GM18868 (cell line): Measurements from ENCODE around the gene HOXB5.

Source experiments
- ATAC-seq: cut with Tn5 transposase; IDR thresholded peaks from one replicate; pipeline ENCODE4 v1.9.1; 2021; ENCODE audit warnings: mild to moderate bottlenecking, moderate library complexity; ENCODE audit not compliant: unreplicated experiment

The HOXB5 gene

DNA sequence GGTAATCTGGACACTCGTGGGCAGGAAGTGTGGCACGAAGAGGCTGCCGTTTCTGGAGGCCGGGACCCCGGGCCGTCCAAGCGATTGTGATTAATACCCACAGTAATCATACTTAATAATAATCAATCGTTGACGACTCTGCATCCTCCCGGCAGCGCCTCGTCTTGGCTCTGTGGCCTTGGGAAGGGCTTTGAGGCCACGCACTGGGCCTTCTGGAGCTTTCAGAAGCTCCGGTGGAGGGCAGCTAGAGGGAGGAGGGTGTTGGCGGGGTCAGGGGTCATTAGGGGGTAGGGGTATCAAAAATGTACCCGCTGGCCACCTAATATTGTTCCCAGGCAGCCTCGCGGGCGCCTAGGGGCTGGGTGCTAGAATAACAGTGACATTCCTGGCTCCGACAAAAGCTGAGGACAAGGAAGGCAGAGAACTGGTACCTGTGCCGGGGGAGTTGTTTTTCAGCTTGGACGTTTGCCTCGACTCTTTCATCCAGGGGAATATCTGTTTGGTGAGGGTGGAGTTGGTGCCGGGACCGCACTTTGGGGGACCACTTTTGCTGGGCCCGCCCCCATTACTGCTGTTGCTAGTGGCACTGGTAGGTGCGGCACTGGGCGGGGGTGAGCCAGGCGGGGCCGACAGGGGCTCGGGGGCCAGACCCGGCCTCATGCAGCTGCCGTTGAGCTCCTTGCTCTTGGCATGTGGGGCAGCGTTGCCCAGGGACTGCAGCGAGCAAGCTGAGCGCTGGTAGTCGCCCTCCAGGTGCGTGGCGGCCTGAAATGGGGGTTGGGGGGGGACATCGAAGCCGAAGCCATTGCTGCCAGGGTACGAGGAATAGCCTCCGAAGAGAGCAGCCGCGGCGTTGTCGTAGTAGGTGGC, 41.7 kb downstream of the HOXB5 start:
- ATAC-seq, result no peak

DNA sequence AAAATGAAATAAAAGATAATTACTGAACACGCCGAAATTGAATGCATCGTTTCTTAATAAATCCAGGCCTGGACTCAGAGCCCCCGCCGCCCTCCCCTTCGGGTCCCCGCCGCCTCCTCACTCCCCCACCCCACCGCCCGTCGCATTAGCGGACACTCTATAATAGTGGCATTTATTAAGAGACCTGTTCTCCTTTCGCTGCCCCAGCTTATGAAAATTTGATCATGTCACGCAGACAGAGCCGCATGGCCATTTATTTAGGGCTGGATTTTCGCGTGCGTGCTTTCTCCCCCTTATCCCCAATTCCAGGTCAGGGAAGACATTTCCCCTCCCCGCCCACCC, 42.4 kb downstream of the HOXB5 start:
- ATAC-seq, result no peak

DNA sequence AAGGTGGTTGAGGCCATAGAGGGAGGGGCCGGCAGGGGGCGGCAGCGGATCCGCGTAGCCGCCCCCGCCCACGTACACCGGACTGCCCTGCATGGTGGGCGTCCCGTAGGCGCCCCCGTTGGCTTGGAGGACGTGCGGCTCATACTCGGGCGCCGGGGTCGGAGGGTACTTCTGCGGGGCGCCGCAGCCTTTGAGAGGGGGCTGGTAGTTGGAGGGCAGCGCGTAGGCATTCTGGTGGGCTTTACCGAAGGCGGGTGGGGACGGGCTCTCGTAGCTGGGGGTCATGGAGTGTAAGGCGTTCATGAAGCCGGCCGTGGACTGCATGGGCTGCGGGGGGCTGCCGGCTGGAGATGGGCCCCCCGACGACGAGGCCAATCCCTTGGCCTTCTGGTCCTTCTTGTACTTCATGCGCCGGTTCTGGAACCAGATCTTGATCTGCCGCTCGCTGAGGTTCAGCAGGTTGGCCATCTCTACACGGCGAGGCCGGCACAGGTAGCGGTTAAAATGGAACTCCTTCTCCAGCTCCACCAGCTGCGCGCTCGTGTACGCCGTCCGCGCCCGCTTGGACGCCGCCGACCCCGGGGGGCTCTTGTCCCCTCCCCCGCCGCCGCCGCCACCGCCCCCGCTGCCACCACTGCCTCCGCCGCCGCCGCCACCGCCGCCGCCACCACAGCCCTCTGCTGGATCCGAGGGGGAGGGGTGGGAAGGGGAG, 42.9 kb downstream of the HOXB5 start:
- ATAC-seq, result no peak

DNA sequence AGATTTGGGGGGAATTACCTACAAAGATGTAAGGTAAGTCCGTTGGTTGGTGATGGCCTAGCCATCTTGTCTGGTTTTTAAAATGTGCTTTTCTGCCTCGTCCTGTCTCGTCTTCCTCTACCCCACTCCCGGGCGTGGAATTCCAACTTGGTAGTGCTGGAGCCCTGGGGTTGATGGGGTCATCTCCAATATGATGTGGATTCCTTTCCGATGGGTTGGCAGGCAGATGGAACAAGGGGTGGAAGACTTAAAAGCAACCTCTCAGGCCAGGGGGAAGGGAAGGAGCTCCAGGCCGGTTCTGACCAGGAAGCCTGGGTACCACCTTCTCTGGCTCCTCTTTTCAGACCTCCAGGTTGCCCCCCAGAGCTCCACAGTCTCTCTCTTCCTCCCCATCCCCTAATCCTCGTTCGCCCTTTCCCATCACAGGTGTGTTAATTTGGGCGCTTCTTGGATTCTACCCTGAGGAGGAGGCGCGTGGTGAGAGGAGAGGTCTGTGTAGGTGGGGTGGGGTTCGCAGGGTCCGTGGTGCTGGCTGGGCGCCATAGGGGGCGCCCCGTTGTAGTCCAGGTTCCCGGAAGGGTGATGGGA, 43.6 kb downstream of the HOXB5 start:
- no peak for ATAC-seq

DNA sequence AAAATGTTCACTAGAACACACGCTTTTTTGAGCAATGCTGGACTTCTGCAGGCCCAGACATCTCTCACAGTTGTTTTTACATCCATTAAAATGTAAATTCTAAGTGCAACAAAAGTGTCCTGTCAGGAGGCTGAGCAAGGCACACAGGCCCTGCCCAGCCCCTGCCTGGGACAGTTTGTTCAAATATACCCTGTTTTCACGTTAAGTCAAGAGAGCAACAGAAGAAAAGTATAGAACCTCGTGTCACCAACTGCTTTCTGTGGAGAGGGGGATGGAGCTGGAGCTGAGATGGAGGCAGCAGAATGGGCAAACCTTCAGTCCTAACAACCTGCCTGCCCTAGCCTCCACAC, 44.3 kb downstream of the HOXB5 start:
- ATAC-seq, result no peak

DNA sequence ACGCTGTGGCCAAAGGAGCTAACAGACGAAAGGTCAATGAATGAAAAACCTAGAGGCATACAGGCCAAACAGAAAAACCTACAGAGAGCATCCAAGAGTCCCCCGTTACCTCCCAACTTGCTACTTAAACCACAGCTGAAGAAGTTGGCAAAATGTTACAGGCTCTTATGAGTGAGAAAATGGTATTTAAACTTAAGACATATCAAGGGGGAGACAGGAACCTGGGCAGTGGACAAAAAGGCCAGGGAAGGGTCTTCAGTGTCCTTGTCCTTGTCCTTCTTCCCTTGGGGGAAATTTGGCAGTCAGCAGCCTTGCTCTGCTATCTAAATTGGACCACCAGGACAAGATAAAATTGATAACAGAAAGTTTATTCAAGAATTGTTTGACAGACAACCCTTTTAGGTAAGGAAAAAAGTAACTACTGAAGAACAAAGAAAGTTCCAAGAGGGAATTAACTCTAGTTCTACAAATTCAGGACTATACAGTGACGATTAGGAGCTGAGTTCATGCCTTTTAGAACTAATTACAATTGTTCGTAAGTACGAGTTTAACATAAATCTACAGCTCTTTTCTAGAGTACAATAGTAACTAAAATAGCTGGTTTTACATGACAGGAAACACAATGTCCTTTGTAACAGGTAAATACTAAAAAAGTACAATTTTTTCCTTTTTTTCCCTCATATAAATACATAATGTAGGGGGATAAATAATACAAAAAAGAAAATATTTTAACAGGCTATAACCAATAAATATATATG, 44.9 kb downstream of the HOXB5 start:
- ATAC-seq, result no peak

GRCh38 chr17:48547808-48548522, 45.6 kb downstream of the HOXB5 start:
- ATAC-seq, result no peak

- no peak for ATAC-seq
Measured at GRCh38 chr17:48546924-48547807, 46.4 kb downstream of the HOXB5 start.

DNA sequence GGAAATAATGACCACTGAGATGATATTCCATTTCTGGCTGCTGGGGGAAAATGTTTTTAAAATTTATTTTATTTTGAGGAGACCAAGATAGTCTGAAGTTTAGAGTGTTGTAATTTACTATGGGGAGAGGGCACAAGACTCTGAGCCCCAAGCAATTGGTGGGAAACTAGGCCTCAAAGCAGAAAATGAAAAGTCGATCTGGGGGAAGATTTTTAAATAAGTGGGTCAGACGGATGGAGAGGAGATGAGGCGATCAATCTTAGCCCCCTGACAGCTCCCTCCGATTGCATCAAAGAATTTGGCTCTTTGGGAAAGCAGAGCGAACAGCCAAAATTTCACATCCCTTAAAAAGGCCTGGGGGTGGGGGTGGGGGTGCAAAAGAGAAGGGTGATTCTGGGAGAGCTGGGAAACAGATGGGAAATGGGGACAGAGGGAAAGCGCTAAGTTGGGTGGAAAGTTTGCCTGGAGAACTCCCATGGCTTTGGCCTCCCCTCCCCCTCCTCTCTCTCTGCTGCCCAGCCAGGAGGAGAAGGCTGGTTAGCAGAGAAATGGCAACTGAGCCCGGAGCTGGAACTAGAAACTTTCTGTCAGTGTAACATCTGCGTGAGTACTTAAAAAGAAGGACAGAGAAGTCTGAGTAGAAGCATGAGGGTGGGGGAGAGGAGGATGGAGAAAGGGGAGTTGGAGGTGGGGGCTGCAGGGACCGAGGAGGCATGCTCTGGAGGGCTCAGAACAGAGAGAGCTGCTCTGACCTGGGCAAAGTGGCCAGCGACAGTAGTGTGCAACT, 47.2 kb downstream of the HOXB5 start:
- no peak for ATAC-seq

- ATAC-seq, result no peak
Measured at GRCh38 chr17:48545539-48545938, 48.0 kb downstream of the HOXB5 start.

GRCh38 chr17:48545022-48545375, 48.6 kb downstream of the HOXB5 start, which contains the start of gene HOXB2:
TSS of gene HOXB2 (minus strand) at chr17:48545109. CDS start at chr17:48544911, 198 bp downstream.
- no peak for ATAC-seq

DNA sequence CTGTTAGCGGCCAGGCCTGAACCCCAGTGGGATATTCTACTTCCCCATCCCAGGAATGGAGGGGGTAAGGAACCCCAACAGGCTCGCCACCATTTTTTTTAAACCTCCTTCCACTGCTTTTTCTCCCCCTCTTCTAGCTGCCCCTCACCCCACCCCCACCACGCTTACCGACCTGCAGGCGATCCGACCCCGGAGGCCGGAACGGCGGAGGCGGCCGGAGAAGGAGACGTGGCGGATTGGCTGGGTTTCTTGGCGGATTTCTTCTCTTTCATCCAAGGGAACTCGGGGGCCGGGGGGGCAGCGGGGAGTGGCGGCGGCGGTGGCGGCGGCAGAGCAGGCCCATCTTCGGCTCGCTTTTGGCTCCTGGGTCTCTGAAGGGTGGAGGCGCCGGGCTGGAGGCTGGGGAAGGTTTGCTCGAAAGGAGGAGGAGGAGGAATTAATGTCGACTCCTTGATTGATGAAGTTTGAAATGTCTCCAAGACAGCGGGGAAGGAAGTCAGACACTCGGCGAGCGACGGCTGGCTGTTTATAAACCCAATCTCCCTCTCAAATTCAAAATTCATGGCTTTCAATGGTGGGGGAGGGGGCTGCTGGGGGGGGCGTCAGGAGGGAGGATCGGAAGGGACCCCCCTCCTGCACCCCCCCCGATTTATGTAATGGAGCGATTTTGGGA, 49.1 kb downstream of the HOXB5 start:
- ATAC-seq, result no peak

GRCh38 chr17:48543854-48544348, 49.7 kb downstream of the HOXB5 start:
- no peak for ATAC-seq

- ATAC-seq, result no peak
Measured at GRCh38 chr17:48543107-48543853, 50.3 kb downstream of the HOXB5 start.

GRCh38 chr17:48542698-48543106, 50.9 kb downstream of the HOXB5 start:
- ATAC-seq, result no peak

DNA sequence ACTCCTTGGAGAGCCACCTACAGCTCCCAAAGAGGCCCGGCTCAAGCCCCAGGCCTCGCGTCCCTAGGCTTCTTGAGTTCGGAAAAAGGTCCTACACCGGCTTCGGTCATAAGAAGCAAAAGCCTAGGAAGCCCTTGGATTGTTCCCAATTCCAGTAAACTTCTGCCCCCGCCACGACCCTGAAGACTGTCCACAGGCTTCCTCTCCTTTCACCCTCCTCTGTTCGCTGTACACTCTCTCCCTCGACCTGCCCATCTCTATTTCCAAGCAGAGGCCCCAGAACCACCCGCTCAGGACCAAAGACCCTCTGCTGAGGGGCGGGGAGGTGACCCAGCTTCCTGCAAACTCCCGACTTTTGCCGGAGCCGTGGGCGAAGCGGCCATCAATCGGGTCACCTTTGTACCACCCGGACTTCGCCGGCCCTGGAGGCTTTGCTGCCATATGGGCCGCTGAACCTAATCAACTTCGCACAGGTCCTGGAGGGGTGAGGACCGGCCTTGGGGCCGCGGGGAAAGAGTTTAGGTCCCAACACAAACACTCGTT, 51.4 kb downstream of the HOXB5 start:
- no peak for ATAC-seq

DNA sequence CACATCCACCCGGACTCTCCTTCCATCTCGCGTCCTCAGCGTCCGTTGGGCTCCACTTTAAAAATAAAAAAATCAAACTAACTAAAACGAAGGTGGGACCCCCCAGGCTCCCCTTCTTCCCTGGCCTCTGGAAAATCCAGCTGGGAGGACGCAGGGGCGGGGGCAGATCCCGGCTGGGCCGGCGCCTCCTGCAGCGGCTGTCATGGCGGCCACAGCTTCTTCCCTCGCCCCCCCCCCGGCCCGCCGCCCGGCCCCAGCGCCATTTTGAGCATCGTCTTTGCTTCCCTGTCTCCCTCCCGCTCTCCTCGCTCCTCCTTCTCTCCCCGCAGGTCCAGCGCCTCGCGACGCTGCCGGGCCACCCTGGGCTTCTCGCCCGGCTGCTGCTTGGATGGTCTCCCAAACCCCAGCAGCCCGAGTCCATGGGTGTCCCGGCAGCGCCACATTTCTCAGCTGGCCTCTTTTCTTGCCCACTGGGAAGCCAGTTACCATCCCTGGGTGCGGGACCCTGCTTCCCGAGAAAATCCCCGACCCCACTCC, 51.9 kb downstream of the HOXB5 start:
- ATAC-seq, result no peak
